ENCODE results near the gene RALGPS2.

- TF ChIP-seq TCF7 (CRISPR knock-in tag; IDR thresholded peaks at IDR 0.05; ENCODE audit: low read depth) (no peak), CTCF (IDR thresholded peaks at IDR 0.05) (no peak), NR1H2 (CRISPR knock-in tag; IDR thresholded peaks at IDR 0.05) (no peak), MLX (CRISPR knock-in tag; IDR thresholded peaks at IDR 0.05) (no peak), EMX1 (CRISPR knock-in tag; IDR thresholded peaks at IDR 0.05) (no peak), ESRRA (CRISPR knock-in tag; IDR thresholded peaks at IDR 0.05; ENCODE audit: borderline replicate concordance) (no peak), RORB (CRISPR knock-in tag; IDR thresholded peaks at IDR 0.05) (no peak), TEAD4 (CRISPR knock-in tag; IDR thresholded peaks at IDR 0.05) (no peak), SP1 (CRISPR knock-in tag; conservative IDR thresholded peaks at IDR 0.05) (no peak), PRDM15 (CRISPR knock-in tag; IDR thresholded peaks at IDR 0.05) (no peak), JUN (CRISPR knock-in tag; IDR thresholded peaks at IDR 0.05) (no peak), SOX15 (CRISPR knock-in tag; IDR thresholded peaks at IDR 0.05) (no peak), NR2C2 (CRISPR knock-in tag; IDR thresholded peaks at IDR 0.05) (no peak)
These were observed 170.9 kb downstream of the RALGPS2 start for GRCh38 chr1:178895928-178896327.

Measured in WTC11 (cell line).